ENCODE results near the gene ZNF397.

The ZNF397 gene

GRCh38 chr18:35246831-35247230 lies 6.0 kb downstream of the ZNF397 start:
- DNase-seq, result no peak

GRCh38 chr18:35247412-35248249 lies 6.8 kb downstream of the ZNF397 start:
- DNase-seq, result no peak

GRCh38 chr18:35248429-35248828 lies 7.6 kb downstream of the ZNF397 start:
- no peak for DNase-seq

DNA sequence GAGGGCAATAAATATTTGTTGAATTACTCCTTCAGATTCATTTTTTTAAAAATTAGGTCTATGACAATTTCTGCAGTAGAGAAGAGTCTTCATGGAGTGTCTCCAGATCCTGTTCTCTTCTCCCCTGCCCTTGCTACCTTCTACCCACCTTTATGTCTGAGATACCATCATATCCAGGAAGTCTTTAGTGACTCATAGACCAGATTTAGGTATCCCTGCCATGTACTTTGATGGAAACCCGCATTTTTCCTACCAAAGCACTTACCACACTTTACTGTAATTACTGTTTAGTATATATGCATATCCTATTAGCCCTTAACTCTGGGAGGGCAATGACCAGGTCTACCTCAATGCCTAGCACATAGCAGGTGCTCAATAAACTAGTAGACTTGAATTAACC lies 11.6 kb downstream of the ZNF397 start:
- no peak for DNase-seq

- DNase-seq, result no peak
Observed at GRCh38 chr18:35253655-35254287, 12.9 kb downstream of the ZNF397 start.

DNA sequence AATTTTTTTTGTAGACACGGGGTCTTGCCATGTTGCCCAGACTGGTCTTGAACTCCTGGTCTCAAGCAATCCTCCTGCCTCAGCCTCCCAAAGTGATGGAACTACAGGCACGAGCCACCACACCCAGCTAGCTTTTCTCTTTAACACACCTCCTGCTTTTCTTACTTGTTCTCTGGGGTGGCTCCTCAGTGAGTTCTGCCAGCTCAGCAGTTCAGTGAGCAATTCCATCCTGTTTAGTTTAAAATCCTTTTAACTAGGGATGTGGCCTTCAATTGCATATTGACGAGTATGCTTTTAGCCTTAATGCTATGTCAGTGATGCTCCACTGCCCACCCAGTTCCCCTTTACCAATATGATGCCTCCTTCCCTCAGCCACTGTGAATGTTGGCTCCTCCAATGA lies 16.1 kb downstream of the ZNF397 start:
- no peak for DNase-seq

- DNase-seq, result no peak
Observed at GRCh38 chr18:35264409-35264808, 23.6 kb downstream of the ZNF397 start.

GRCh38 chr18:35267161-35267651 lies 26.4 kb downstream of the ZNF397 start:
- peak; percentile 65 for DNase-seq

- DNase-seq, result no peak
Observed at GRCh38 chr18:35267809-35268208, 27.0 kb downstream of the ZNF397 start.

DNA sequence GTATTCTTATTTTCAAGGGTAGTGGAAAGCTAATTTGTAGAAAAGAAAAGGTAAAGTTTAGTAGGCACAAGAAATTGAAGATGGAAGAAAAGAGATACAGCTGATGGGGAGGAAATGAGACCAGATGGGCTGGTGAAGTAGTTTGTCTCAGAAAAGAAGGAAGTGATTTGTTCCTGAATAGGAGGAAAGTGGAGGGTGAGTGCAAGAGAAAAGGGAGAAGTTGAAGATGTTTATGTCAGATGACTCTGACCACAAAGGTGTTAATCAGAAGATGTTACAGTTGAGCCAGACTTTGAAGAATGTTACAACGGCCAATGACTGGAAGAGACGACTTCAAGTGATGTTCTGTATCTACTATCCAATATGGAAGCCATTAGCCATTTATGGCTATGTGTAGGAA lies 28.0 kb downstream of the ZNF397 start:
- no peak for DNase-seq

GRCh38 chr18:35271656-35272055 lies 30.8 kb downstream of the ZNF397 start:
- DNase-seq, result no peak

DNA sequence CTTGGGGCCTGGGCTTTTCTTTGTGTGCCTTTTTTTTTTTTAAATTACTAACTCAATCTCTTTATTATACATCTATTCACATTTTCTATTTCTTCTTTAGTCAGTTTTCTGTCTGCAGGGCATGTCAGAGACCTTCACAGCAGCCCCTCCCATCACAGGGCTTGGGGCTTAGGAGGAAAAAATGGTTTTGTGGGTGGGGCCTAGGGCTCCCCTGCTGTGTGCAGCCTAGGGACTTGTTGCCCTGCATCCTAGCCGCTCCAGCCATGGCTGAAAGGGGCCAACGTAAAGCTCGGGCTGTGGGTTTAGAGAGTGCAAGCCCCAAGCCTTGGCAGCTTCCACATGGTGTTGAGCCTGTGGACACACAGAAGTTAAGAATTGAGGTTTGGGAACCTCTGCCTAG lies 35.4 kb downstream of the ZNF397 start:
- no peak for DNase-seq

DNA sequence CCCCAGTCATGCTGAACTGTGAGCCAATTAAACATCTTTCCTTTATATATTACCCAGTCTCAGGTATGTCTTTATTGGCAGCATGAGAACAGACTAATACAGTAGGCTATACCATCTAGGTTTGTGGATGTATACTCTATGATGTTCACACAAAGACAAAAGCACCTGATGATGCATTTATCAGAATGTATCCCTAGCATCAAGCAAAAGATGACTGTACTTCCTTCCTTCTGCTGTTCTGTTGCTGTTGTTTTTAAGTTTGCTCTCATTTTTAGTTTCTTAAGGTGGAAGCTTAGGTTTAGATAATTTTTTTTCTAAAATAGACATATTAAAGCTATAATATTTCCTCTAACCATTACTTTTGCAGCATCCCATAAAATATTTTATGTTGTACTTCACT lies 36.8 kb downstream of the ZNF397 start:
- no peak for DNase-seq

DNA sequence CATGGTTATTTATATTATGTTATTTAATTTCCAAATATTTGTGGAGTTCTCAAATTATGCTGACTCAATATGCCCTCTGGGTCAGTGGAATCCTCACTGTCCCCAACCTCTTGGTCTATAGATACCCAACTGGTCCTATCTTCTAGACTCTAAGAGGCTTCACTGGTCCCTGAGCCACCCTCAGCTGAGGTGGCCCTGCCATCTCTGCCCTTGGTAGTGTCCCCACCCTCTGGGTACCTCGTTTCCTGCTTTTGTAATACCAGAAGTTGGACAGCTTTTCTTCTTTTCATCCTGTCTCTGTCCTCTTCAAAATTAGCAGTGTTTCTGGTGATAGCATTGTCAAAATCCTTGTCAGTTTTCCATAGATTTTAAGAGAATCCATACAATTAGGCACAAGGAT lies 37.3 kb downstream of the ZNF397 start:
- DNase-seq, result no peak

DNA sequence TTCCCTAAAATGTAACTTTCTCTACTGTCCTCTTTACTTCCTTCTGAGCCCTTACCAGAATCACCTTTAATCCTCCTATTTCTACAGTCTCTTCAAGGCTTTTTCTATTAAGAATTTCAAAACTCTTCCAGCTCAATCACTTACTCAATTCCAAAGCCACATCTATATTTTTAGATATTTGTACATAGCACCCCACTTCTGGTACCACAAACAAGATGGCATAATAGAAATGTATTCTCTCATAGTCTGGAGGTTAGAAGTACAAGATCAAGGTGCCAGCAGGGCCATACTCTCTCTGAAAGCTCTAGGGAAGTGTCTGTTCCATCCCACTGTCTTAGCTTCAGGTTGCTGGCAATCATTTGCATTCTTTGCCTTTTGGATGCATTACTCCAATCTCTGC lies 38.1 kb downstream of the ZNF397 start:
- DNase-seq, result no peak

- DNase-seq, result peak; percentile 92
Observed at GRCh38 chr18:35282353-35282752, 41.5 kb downstream of the ZNF397 start.

DNA sequence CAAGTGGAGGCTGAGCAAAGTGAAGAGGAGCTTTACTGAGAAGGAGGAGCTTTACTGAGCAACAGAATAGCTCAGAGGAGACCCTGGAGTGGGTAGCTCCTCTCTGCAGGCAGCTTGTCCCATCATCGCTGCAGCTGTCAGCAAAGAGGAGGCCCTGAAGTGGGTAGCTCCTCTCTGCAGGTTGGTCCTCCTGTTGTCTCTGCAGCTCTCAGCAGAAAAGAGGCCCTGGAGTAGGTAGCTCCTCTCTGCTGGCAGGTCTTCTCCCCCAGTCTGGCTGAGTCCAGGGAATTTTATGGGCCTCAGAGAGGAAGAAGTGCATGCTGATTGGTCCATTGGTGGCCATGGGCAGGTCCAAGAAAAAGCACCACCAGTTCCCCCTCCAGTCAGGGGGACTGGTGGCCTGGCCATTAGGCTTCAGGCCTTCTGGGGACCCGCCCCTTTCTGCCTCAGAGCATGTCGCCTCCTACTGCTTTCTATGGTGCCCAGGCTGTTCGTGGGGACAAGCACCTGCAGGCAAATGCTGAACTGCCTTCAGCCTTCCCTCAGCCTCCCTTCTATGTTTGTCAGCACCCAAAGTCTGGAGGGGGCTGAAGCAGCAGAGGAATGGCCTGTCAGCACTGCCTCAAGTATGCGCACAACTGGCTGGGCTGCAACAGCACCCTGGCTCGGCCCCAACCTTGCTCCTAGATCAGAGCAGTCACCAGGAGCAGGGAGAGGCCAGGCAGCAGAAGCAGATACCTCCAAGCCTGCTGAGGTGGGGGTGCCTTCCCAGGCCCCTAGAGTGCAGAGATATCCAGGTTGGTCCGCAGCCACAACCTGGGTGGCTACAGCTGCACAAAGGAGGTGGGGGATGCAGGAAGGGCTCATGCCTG lies 43.3 kb downstream of the ZNF397 start:
- no peak for DNase-seq

DNA sequence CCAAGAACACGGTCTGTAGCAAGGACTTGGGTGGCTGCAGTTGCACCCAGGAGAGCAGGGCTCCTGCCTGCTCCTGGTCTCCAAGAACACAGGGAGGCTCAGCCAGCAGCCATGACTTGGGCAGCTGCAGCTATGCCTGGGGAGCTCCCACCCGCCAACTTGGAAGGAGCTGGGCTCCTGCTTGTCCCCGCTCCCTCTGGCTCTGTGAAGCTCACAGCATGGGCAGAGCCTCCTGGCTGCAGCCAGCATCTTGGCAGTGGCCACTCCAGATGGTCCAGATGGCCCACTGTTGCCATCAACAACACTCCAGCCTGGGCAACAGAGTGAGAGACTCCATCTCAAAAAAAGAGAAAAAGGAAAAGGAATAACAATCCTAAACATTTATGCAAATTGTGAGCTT lies 44.0 kb downstream of the ZNF397 start:
- DNase-seq, result no peak

DNA sequence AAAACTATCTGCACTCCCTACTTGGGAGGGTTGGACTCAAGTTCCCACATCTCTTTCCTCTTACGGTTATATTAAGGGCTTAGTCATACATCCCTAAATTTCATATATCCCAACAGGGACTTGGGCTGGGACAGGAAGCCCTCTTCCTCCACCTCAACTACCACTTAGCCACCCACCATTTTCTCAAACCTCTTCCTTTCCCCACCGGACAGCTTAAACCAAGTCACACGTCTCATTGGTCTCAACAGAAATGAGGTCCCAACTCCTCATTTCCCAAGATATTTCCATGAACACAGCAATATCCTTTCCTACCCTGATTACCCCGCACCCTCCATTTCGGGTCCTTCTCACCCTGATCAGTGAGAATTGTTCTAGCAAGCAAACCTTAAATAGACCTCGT lies 48.5 kb downstream of the ZNF397 start:
- peak; percentile 49 for DNase-seq

DNA sequence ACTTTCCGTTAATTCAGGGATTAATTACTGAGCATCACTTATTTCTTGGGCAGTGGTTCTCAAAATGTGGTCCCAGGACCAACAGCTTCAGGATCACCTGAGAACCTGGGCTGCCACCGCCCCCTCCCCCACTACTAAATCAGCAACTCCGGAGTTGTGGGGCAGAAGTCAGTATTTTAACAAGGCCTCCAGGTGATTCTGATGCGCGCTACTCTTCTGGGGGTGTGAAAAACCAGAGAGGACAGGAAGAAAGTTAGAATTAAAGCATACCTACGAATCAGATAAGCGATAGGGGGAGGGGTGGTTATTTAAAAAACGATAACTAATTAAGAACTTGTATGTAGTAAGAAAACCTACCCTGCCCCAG lies 48.9 kb downstream of the ZNF397 start:
- DNase-seq, result peak; percentile 10

DNA sequence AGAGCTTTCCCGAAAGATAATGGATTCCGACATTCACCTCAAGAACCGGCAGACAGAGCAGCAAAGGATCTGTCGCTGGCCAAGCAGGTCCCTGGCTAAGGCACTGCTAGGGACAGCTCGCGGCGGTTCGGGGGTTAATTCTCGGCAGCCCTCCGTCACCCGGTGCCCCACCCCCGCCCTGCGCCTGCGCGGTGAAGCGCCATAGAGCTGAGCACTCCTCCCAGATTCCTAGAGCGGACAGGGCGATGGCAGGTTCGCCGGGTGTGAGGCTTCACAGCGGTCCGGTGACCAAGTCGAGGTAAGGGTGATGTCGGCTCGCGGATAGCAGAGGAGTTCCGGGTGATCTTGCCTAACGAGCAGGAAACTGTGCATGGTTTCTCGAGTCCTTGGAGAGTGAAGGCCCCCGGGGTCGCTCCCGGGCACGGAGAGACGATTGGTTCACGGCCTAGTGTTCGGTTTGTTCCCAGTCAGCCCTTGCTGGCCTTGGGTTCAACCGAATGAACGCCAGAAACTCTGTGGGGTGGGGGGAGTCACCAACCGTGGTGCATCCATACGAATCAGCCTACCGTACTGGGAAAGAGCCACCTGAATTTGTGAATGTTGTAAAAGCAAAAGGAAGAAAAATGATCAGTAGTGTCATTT lies 49.4 kb downstream of the ZNF397 start, which contains the start of gene ZSCAN30:
Gene ZSCAN30 (minus strand): TSS at position 136 of the 642 bp plus-strand sequence. CDS start 25,877 bp downstream, outside the sequence.
- peak; percentile 94 for DNase-seq

DNA sequence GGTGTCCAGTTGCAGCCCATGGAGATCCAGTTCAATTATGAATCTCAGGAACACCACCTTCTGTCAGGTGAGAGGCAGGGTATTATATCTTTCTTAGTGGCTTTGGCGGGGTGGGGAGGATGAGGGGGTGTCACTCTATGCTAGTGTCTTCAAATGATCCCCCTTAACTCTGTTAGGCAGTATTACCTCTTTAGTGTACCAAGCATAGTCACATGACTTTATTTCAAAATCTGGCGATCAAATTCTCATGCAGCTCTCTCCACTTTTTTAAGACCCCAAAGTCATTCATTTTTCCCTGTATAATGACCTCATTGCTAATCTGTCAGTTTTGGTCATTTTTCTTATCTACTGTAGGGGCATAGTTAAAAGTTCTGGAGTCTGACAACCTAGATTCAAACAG lies 50.3 kb downstream of the ZNF397 start:
- no peak for DNase-seq

DNA sequence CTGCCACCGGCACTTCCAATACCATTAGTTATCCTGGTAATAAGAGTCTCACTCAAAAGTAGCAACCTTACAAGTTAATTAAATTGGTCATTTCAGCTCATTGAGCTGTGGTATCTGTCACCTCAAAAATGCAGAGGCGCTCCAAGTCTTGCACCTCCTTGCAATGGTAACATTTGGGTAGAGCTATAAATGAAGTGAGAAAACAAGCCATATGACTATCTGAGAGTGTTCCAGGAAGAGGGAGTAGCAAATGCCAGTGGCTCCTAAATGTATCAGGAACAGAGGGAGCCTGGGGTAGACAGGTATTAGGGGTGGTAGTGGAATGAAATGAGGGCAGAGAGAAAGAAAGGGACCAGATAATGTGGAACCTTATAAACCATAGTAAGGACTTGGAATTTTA lies 55.2 kb downstream of the ZNF397 start:
- DNase-seq, result no peak
